ENCODE data around the gene PHF13. TPM values are rescaled to one million over a fixed set of nuclear protein-coding genes. Genes with fewer than 3 reads are reported as not detected.
"Not testable (repeated sequence)": the region's sequence is repeated elsewhere in the genome, so short reads cannot be mapped to it uniquely, and the experiment has no call there.

Gene PHF13
- polyA plus RNA-seq, 2 donors = 8.4 to 9.0 TPM

- H3K4me1 ChIP-seq (ENCODE audit: control insufficient read depth in 2 of 2, insufficient read depth in 2 of 2, low read length in 1 of 2) = no peaks in the 10 kb centered on the region
- H3K36me3 ChIP-seq (ENCODE audit: control insufficient read depth in 2 of 2, insufficient read depth in 2 of 2, low read length in 1 of 2) = peaks cover 8 to 22% of the 10 kb centered on the region in 2 donors
- H3K9me3 ChIP-seq (ENCODE audit: control insufficient read depth in 2 of 2, insufficient read depth in 1 of 2, low read depth in 1 of 2, low read length in 1 of 2) = no peaks in the 10 kb centered on the region
- no peak overlapping the region for H3K4me3 ChIP-seq (ENCODE audit: low read depth in 1 of 2, low read length in 2 of 2)
- 92 to 93% methylated on average over 23 of the region's 23 CpGs for WGBS, 2 donors
- no peaks in the 10 kb centered on the region for H3K27me3 ChIP-seq (ENCODE audit: control insufficient read depth in 1 of 2, insufficient read depth in 2 of 2, low read length in 2 of 2)
- no peak overlapping the region for H3K27ac ChIP-seq (ENCODE audit: low read depth in 2 of 2, low read length in 1 of 2)
Measured at GRCh38 chr1:6653436-6654290, 40.1 kb downstream of the PHF13 start.

GRCh38 chr1:6657138-6657537 lies 43.6 kb downstream of the PHF13 start:
- Histone ChIP-seq H3K9me3 (ENCODE audit: control insufficient read depth in 2 of 2, insufficient read depth in 1 of 2, low read depth in 1 of 2, low read length in 1 of 2) (no peaks in the 10 kb centered on the region), H3K36me3 (ENCODE audit: control insufficient read depth in 2 of 2, insufficient read depth in 2 of 2, low read length in 1 of 2) (peaks cover 8 to 14% of the 10 kb centered on the region in 2 donors), H3K27ac (ENCODE audit: low read depth in 2 of 2, low read length in 1 of 2) (no peak overlapping the region), H3K4me3 (ENCODE audit: low read depth in 1 of 2, low read length in 2 of 2) (no peak overlapping the region), H3K4me1 (ENCODE audit: control insufficient read depth in 2 of 2, insufficient read depth in 2 of 2, low read length in 1 of 2) (no peaks in the 10 kb centered on the region), H3K27me3 (ENCODE audit: control insufficient read depth in 1 of 2, insufficient read depth in 2 of 2, low read length in 2 of 2) (no peaks in the 10 kb centered on the region)
- 89 to 93% methylated on average over 6 of the region's 6 CpGs for WGBS, 2 donors

- no peaks in the 10 kb centered on the region for H3K9me3 ChIP-seq (ENCODE audit: control insufficient read depth in 2 of 2, insufficient read depth in 1 of 2, low read depth in 1 of 2, low read length in 1 of 2)
- 84 to 90% methylated on average over 5 of the region's 5 CpGs for WGBS, 2 donors
- H3K27ac ChIP-seq (ENCODE audit: low read depth in 2 of 2, low read length in 1 of 2) = no peak overlapping the region
- no peaks in the 10 kb centered on the region for H3K4me1 ChIP-seq (ENCODE audit: control insufficient read depth in 2 of 2, insufficient read depth in 2 of 2, low read length in 1 of 2)
- no peaks in the 10 kb centered on the region for H3K27me3 ChIP-seq (ENCODE audit: control insufficient read depth in 1 of 2, insufficient read depth in 2 of 2, low read length in 2 of 2)
- H3K36me3 ChIP-seq (ENCODE audit: control insufficient read depth in 2 of 2, insufficient read depth in 2 of 2, low read length in 1 of 2) = peaks cover 4 to 8% of the 10 kb centered on the region in 2 donors
- H3K4me3 ChIP-seq (ENCODE audit: low read depth in 1 of 2, low read length in 2 of 2) = no peak overlapping the region
Measured at GRCh38 chr1:6658359-6659060, 45.0 kb downstream of the PHF13 start.

- H3K27ac ChIP-seq (ENCODE audit: low read depth in 2 of 2, low read length in 1 of 2) = no peak overlapping the region
Measured at GRCh38 chr1:6660415-6661049, 47.0 kb downstream of the PHF13 start.

GRCh38 chr1:6662468-6662867 lies 48.9 kb downstream of the PHF13 start:
- not testable (repeated sequence) for H3K9me3 ChIP-seq (ENCODE audit: control insufficient read depth in 2 of 2, insufficient read depth in 1 of 2, low read depth in 1 of 2, low read length in 1 of 2); H3K4me3 ChIP-seq (ENCODE audit: low read depth in 1 of 2, low read length in 2 of 2); H3K27me3 ChIP-seq (ENCODE audit: control insufficient read depth in 1 of 2, insufficient read depth in 2 of 2, low read length in 2 of 2); H3K27ac ChIP-seq (ENCODE audit: low read depth in 2 of 2, low read length in 1 of 2); H3K4me1 ChIP-seq (ENCODE audit: control insufficient read depth in 2 of 2, insufficient read depth in 2 of 2, low read length in 1 of 2)
- WGBS, 2 donors = 95 to 98% methylated on average over 7 of the region's 7 CpGs
- peaks cover 7 to 17% of the 10 kb centered on the region in 2 donors for H3K36me3 ChIP-seq (ENCODE audit: control insufficient read depth in 2 of 2, insufficient read depth in 2 of 2, low read length in 1 of 2)

More at GRCh38 chr1:6660415-6661049, 47.0 kb downstream of the PHF13 start:
- WGBS, 2 donors = 83 to 86% methylated on average over 7 of the region's 7 CpGs
- Histone ChIP-seq H3K27me3 (ENCODE audit: control insufficient read depth in 1 of 2, insufficient read depth in 2 of 2, low read length in 2 of 2) (no peaks in the 10 kb centered on the region), H3K36me3 (ENCODE audit: control insufficient read depth in 2 of 2, insufficient read depth in 2 of 2, low read length in 1 of 2) (peaks cover 5 to 13% of the 10 kb centered on the region in 2 donors), H3K9me3 (ENCODE audit: control insufficient read depth in 2 of 2, insufficient read depth in 1 of 2, low read depth in 1 of 2, low read length in 1 of 2) (no peaks in the 10 kb centered on the region), H3K4me1 (ENCODE audit: control insufficient read depth in 2 of 2, insufficient read depth in 2 of 2, low read length in 1 of 2) (no peaks in the 10 kb centered on the region), H3K4me3 (ENCODE audit: low read depth in 1 of 2, low read length in 2 of 2) (no peak overlapping the region)

GRCh38 chr1:6666696-6667095 lies 53.2 kb downstream of the PHF13 start:
- Histone ChIP-seq H3K4me3 (ENCODE audit: low read depth in 1 of 2, low read length in 2 of 2) (no peak overlapping the region), H3K27me3 (ENCODE audit: control insufficient read depth in 1 of 2, insufficient read depth in 2 of 2, low read length in 2 of 2) (no peaks in the 10 kb centered on the region), H3K36me3 (ENCODE audit: control insufficient read depth in 2 of 2, insufficient read depth in 2 of 2, low read length in 1 of 2) (peaks cover 7 to 17% of the 10 kb centered on the region in 2 donors), H3K27ac (ENCODE audit: low read depth in 2 of 2, low read length in 1 of 2) (no peak overlapping the region), H3K9me3 (ENCODE audit: control insufficient read depth in 2 of 2, insufficient read depth in 1 of 2, low read depth in 1 of 2, low read length in 1 of 2) (no peaks in the 10 kb centered on the region), H3K4me1 (ENCODE audit: control insufficient read depth in 2 of 2, insufficient read depth in 2 of 2, low read length in 1 of 2) (no peaks in the 10 kb centered on the region)
- WGBS, 2 donors = 91 to 92% methylated on average over 5 of the region's 5 CpGs

GRCh38 chr1:6667139-6667538 lies 53.6 kb downstream of the PHF13 start:
- WGBS, 2 donors = 95 to 98% methylated on average over 6 of the region's 6 CpGs
- Histone ChIP-seq H3K27ac (ENCODE audit: low read depth in 2 of 2, low read length in 1 of 2) (no peak overlapping the region), H3K27me3 (ENCODE audit: control insufficient read depth in 1 of 2, insufficient read depth in 2 of 2, low read length in 2 of 2) (no peaks in the 10 kb centered on the region), H3K4me3 (ENCODE audit: low read depth in 1 of 2, low read length in 2 of 2) (no peak overlapping the region), H3K9me3 (ENCODE audit: control insufficient read depth in 2 of 2, insufficient read depth in 1 of 2, low read depth in 1 of 2, low read length in 1 of 2) (no peaks in the 10 kb centered on the region), H3K4me1 (ENCODE audit: control insufficient read depth in 2 of 2, insufficient read depth in 2 of 2, low read length in 1 of 2) (no peaks in the 10 kb centered on the region), H3K36me3 (ENCODE audit: control insufficient read depth in 2 of 2, insufficient read depth in 2 of 2, low read length in 1 of 2) (peaks cover 7 to 17% of the 10 kb centered on the region in 2 donors)

GRCh38 chr1:6668503-6668902 lies 55.0 kb downstream of the PHF13 start:
- H3K4me3 ChIP-seq (ENCODE audit: low read depth in 1 of 2, low read length in 2 of 2) = no peak overlapping the region
- peaks cover 6 to 22% of the 10 kb centered on the region in 2 donors for H3K36me3 ChIP-seq (ENCODE audit: control insufficient read depth in 2 of 2, insufficient read depth in 2 of 2, low read length in 1 of 2)
- no peaks in the 10 kb centered on the region for H3K27me3 ChIP-seq (ENCODE audit: control insufficient read depth in 1 of 2, insufficient read depth in 2 of 2, low read length in 2 of 2)
- 98% methylated on average over 9 of the region's 9 CpGs for WGBS, 2 donors
- H3K27ac ChIP-seq (ENCODE audit: low read depth in 2 of 2, low read length in 1 of 2) = no peak overlapping the region
- H3K4me1 ChIP-seq (ENCODE audit: control insufficient read depth in 2 of 2, insufficient read depth in 2 of 2, low read length in 1 of 2) = no peaks in the 10 kb centered on the region
- no peaks in the 10 kb centered on the region for H3K9me3 ChIP-seq (ENCODE audit: control insufficient read depth in 2 of 2, insufficient read depth in 1 of 2, low read depth in 1 of 2, low read length in 1 of 2)

GRCh38 chr1:6672558-6672957 lies 59.0 kb downstream of the PHF13 start:
- Histone ChIP-seq H3K27me3 (ENCODE audit: control insufficient read depth in 1 of 2, insufficient read depth in 2 of 2, low read length in 2 of 2) (no peaks in the 10 kb centered on the region), H3K4me1 (ENCODE audit: control insufficient read depth in 2 of 2, insufficient read depth in 2 of 2, low read length in 1 of 2) (no peaks in the 10 kb centered on the region), H3K4me3 (ENCODE audit: low read depth in 1 of 2, low read length in 2 of 2) (no peak overlapping the region), H3K27ac (ENCODE audit: low read depth in 2 of 2, low read length in 1 of 2) (no peak overlapping the region), H3K9me3 (ENCODE audit: control insufficient read depth in 2 of 2, insufficient read depth in 1 of 2, low read depth in 1 of 2, low read length in 1 of 2) (no peaks in the 10 kb centered on the region), H3K36me3 (ENCODE audit: control insufficient read depth in 2 of 2, insufficient read depth in 2 of 2, low read length in 1 of 2) (peaks cover 0 to 16% of the 10 kb centered on the region in 2 donors)
- 89 to 90% methylated on average over 2 of the region's 2 CpGs for WGBS, 2 donors

All from esophagus (tissue), 2 donors.